K562 (cell line): ENCODE data around the gene BBLN. TPM values are rescaled to one million over a fixed set of nuclear protein-coding genes. Genes with fewer than 3 reads are reported as not detected.

Source experiments
- CCNT2 ChIP-seq: IDR thresholded peaks from 2 replicates; pipeline ENCODE4 v1.6.1; 2011; ENCODE audit warnings: borderline replicate concordance, low read depth, mild to moderate bottlenecking, moderate library complexity, mixed read lengths, low read length; ENCODE audit not compliant: insufficient read length; ENCODE audit errors: extremely low read depth
- CHAMP1 ChIP-seq: fragments of 450-650 bp; IDR thresholded peaks from 2 replicates; pipeline ENCODE4 v1.6.1; 2016; ENCODE audit warnings: mild to moderate bottlenecking
- CUX1 ChIP-seq: fragments of 200-800 bp; sonication (Bioruptor generic); IDR thresholded peaks from 2 replicates; pipeline ENCODE4 v1.6.1; 2016; ENCODE audit warnings: missing genetic modification characterization, missing compliant biosample characterization
- EP400 ChIP-seq: fragments of 450-650 bp; IDR thresholded peaks from 2 replicates; pipeline ENCODE4 v1.6.1; 2017; ENCODE audit warnings: antibody characterized with exemption, mild to moderate bottlenecking, moderate library complexity
- LEF1 ChIP-seq: fragments of 450-650 bp; IDR thresholded peaks from 2 replicates; pipeline ENCODE4 v1.6.1; 2016; ENCODE audit warnings: mild to moderate bottlenecking
- NFE2L1 ChIP-seq: fragments of 450-650 bp; IDR thresholded peaks from 2 replicates; pipeline ENCODE4 v1.6.1; 2016; ENCODE audit warnings: missing genetic modification characterization, low read depth, mild to moderate bottlenecking, missing compliant biosample characterization, moderate library complexity, borderline replicate concordance
- PKNOX1 ChIP-seq: fragments of 450-650 bp; IDR thresholded peaks from 2 replicates; pipeline ENCODE4 v1.6.1; 2016
- PRMT5 ChIP-seq: sonication (generic); formaldehyde crosslinking; IDR thresholded peaks from 2 replicates; pipeline ENCODE4 v1.5.0; 2020; ENCODE audit warnings: missing genetic modification reagents
- PTTG1 ChIP-seq: fragments of 450-650 bp; IDR thresholded peaks from 2 replicates; pipeline ENCODE4 v1.6.1; 2016; ENCODE audit warnings: low read depth, mild to moderate bottlenecking, missing genetic modification characterization, missing compliant biosample characterization
- SLC30A9 ChIP-seq: fragments of 250-450 bp; sonication (Bioruptor Pico); IDR thresholded peaks from 2 replicates; pipeline ENCODE4 v1.8.0; 2022; ENCODE audit warnings: mild to moderate bottlenecking, moderate library complexity
- SP1 ChIP-seq: sonication (generic); formaldehyde crosslinking; IDR thresholded peaks from 2 replicates; pipeline ENCODE4 v1.8.1; 2022; ENCODE audit warnings: mild to moderate bottlenecking, missing genetic modification reagents
- ZC3H4 ChIP-seq: sonication (generic); formaldehyde crosslinking; IDR thresholded peaks from 2 replicates; pipeline ENCODE4 v1.9.0; 2021; ENCODE audit warnings: missing genetic modification reagents, borderline replicate concordance
- ZFP30 ChIP-seq: fragments of 250-450 bp; sonication (Bioruptor Pico); IDR thresholded peaks from 2 replicates; pipeline ENCODE4 v1.8.0; 2022; ENCODE audit warnings: moderate library complexity, mild to moderate bottlenecking, inconsistent platforms, borderline replicate concordance
- ZFPM2 ChIP-seq: fragments of 250-450 bp; sonication (Bioruptor Pico); IDR thresholded peaks from 2 replicates; pipeline ENCODE4 v1.5.1; 2022; ENCODE audit warnings: mild to moderate bottlenecking
- ZNF197 ChIP-seq: fragments of 200-800 bp; sonication (Bioruptor generic); IDR thresholded peaks from 2 replicates; pipeline ENCODE4 v1.6.1; 2016; ENCODE audit warnings: low read depth, missing genetic modification characterization, missing compliant biosample characterization
- ZNF766 ChIP-seq: fragments of 200-800 bp; sonication (Bioruptor generic); conservative IDR thresholded peaks from 2 replicates; pipeline ENCODE4 v1.6.1; 2016; ENCODE audit warnings: missing genetic modification characterization, missing compliant biosample characterization
- polyA plus RNA-seq, 8 experiments: library from polyadenylated mRNA; depleted of rRNA in 4 of 8; stranded (reverse) in 5 of 8; unstranded in 3 of 8; fragments of >200 nt; fragmentation: Nextera tagmentation in 2 of 8; fragmentation: Illumina TruSeq in 1 of 8; extraction: Ambion mirVana in 2 of 8; extraction: Trizol in 1 of 8; gene quantifications; 2 replicates each; pipeline versions ENCODE4 v1.2.1 to v1.2.3, GENCODE V29; 2011 to 2014; ENCODE audit warnings: inconsistent platforms in 1 of 8, missing spikeins in 1 of 8
- total RNA-seq, 7 experiments: library from RNA; depleted of rRNA in 6 of 7; stranded (reverse); fragments of >200 nt in 6 of 7; fragmentation: Illumina TruSeq in 2 of 7; extraction: Trizol in 2 of 7; gene quantifications; 2 replicates each; pipeline versions ENCODE4 v1.2.1 to v1.2.3, GENCODE V29; 2011 to 2021; ENCODE audit warnings: low replicate concordance in 1 of 7
- TF ChIP-seq, protein P1 (sequence below): fragments of 250-450 bp; sonication (Bioruptor Pico); IDR thresholded peaks from 2 replicates; pipeline ENCODE4 v1.4.0; 2020

BBLN gene
- total and polyA plus RNA-seq, 9 of the 15 experiments (the other 6 are each of a cell fraction or from before 2014, with no cell fraction given), result 4.2 to 331 (median 87.1) TPM

DNA sequence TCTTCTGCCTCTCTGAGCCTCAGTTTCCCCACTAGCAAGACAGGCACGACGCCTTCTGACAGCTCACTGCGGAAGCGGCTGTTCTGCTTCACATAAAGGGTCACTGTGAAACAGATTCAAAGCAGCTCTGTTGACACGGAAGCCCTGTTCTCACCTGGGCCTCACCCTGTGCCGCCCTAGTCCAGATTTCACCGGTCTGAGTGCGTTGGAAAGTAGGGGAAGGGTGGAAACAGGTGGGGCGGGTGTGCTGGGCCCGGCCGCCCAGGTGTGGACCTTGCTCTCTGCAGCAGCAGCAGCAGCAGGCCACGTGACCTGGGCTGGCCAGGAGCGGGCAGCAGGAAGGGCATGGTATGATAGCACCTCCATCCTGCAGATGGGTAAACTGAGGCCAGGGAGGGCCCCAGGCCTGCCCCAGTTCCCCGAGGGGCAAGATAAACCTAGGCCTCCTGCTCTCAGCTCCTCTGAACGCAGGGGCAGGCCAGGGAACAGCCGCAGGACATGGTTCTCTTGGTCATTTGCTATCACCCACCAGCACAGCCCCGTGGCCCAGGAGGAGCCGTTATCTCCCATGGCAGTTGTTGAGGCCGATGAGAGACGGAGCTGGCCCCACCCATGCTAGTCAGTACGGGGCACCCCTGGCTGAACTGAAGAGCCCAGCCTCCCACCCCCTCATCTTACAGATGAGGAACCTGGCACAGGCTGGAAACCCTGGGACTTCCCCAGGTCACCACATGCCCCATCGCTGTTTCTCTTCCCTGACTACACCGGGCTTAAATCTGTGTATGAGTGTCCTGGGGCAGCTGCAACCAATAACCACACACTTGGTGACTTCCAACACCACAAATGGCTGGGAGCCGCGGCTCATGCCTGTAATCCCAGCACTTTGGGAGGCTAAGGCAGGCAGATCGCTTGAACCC is 44.6 kb upstream of the BBLN start (continued):
- TF ChIP-seq ZC3H4 (CRISPR knock-in tag) (no peak), PRMT5 (CRISPR knock-in tag) (no peak), ZNF197 (peak; percentile 30; the same call in 1 of the 2 replicates), LEF1 (peak; percentile 84), CHAMP1 (peak; percentile 66; the same call in 1 of the 2 replicates), NFE2L1 (tag) (no peak), CUX1 (CRISPR knock-in tag) (peak; percentile 64; the same call in 1 of the 2 replicates), SP1 (CRISPR knock-in tag) (peak; percentile 51), PKNOX1 (peak; percentile 25; the same call in 1 of the 2 replicates), ZFP30 (CRISPR knock-in tag) (no peak), CCNT2 (peak; percentile 95), ZFPM2 (CRISPR knock-in tag) (no peak), ZNF766 (CRISPR knock-in tag) (peak; percentile 27; the same call in 1 of the 2 replicates), SLC30A9 (CRISPR knock-in tag) (no peak), EP400 (peak; percentile 56; the same call in 1 of the 2 replicates), PTTG1 (tag) (no peak)
- TF ChIP-seq, protein P1, sequence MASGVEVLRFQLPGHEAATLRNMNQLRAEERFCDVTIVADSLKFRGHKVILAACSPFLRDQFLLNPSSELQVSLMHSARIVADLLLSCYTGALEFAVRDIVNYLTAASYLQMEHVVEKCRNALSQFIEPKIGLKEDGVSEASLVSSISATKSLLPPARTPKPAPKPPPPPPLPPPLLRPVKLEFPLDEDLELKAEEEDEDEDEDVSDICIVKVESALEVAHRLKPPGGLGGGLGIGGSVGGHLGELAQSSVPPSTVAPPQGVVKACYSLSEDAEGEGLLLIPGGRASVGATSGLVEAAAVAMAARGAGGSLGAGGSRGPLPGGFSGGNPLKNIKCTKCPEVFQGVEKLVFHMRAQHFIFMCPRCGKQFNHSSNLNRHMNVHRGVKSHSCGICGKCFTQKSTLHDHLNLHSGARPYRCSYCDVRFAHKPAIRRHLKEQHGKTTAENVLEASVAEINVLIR (CRISPR knock-in tag), result no peak
